Upper lobe of left lung (tissue), 6 donors: ENCODE measurements around the gene F7. TPM values are rescaled to one million over a fixed set of nuclear protein-coding genes. Genes with fewer than 3 reads are reported as not detected.

ENCODE experiments used
- ATAC-seq, 2 donors: fragments of 200-7000 bp; cut with Tn5 transposase; one replicate each; pipeline ENCODE4 v1.9.1; 2022; ENCODE audit warnings: mild to moderate bottlenecking in 2 of 2, moderate library complexity in 2 of 2; ENCODE audit not compliant: low FRiP score in 2 of 2
- DNase-seq, 2 donors: peaks; one replicate each; pipeline ENCODE4 v3.0.0-alpha.2; 2019 to 2020
- H3K27ac ChIP-seq, 4 donors: fragments of 200-600 bp; sonication (generic); one replicate each; pipeline ENCODE4 v1.5.1; 2016 to 2019
- H3K27me3 ChIP-seq, 4 donors: fragments of 200-600 bp; sonication (generic); one replicate each; pipeline ENCODE4 v1.5.1; 2017 to 2019
- H3K36me3 ChIP-seq, 4 donors: fragments of 200-600 bp; sonication (generic); one replicate each; pipeline ENCODE4 v1.5.1; 2016 to 2019
- H3K4me1 ChIP-seq, 4 donors: fragments of 200-600 bp; sonication (generic); one replicate each; pipeline ENCODE4 v1.5.1; 2018 to 2019
- H3K4me3 ChIP-seq, 4 donors: fragments of 200-600 bp; sonication (generic); one replicate each; pipeline ENCODE4 v1.5.1; 2017 to 2019; ENCODE audit warnings: mild to moderate bottlenecking in 2 of 4, moderate library complexity in 1 of 4
- H3K9me3 ChIP-seq, 4 donors: fragments of 200-600 bp; sonication (generic); one replicate each; pipeline ENCODE4 v1.5.1; 2018 to 2019
- CTCF ChIP-seq, 6 experiments: fragments of 450-650 bp in 4 of 6; fragments of 200-600 bp in 2 of 6; sonication (generic) in 2 of 6; IDR thresholded peaks; one replicate each; pipeline ENCODE4 v1.5.1; 2016 to 2019; ENCODE audit warnings: antibody characterized with exemption in 6 of 6
- EP300 ChIP-seq, 4 donors: sonication (generic); formaldehyde crosslinking; IDR thresholded peaks; one replicate each; pipeline ENCODE4 v1.5.1; 2017; ENCODE audit warnings: antibody characterized with exemption in 4 of 4, control low read depth in 2 of 4
- POLR2A ChIP-seq, 4 donors: fragments of 450-650 bp; IDR thresholded peaks; one replicate each; pipeline ENCODE4 v1.5.1; 2016 to 2017; ENCODE audit warnings: antibody characterized with exemption in 4 of 4, mild to moderate bottlenecking in 2 of 4
- POLR2AphosphoS5 ChIP-seq, 2 donors: sonication (generic); formaldehyde crosslinking; IDR thresholded peaks; one replicate each; pipeline ENCODE4 v1.5.1; 2017; ENCODE audit warnings: antibody characterized with exemption in 2 of 2
- WGBS, 2 donors: methylation state at CpG; one replicate each; pipeline ENCODE4 v1.1.5; 2017 to 2018; 5-methylcytosine and 5-hydroxymethylcytosine counted together
- total RNA-seq, 6 donors: library from RNA; depleted of rRNA in 4 of 6; stranded (reverse); fragments of >200 nt in 4 of 6; gene quantifications; one replicate each; pipeline versions ENCODE4 v1.1.0 to v1.2.1, GENCODE V29; 2016 to 2021
- donor health status: DM: no; HTN: no; CAD: no; lungs with moderate emphysema.
- donor health status: DM: no; HTN: yes; CAD: no; lungs with severe emphysema.

Gene F7
- total RNA-seq, 6 donors from 2014 or later: 0.20 TPM; not detected in 5

- Histone ChIP-seq H3K27me3 (no peaks in the 10 kb centered on the region), H3K4me1 (peaks cover 0 to 8% (median 5%) of the 10 kb centered on the region in 4 donors), H3K27ac (no peak overlapping the region), H3K4me3 (no peak overlapping the region), H3K36me3 (peaks cover 0 to 73% (median 22%) of the 10 kb centered on the region in 4 donors), H3K9me3 (no peaks in the 10 kb centered on the region)
- WGBS, 2 donors: 92 to 94% methylated on average over 36 to 39 of the region's 40 CpGs
- ATAC-seq (no peak), DNase-seq (peak in 1 of 2 donors; percentile 66)
- TF ChIP-seq CTCF (IDR thresholded peaks at IDR 0.05) (no peak), POLR2AphosphoS5 (IDR thresholded peaks at IDR 0.05) (no peak), EP300 (IDR thresholded peaks at IDR 0.05) (no peak), POLR2A (IDR thresholded peaks at IDR 0.05) (no peak)
These were observed 17.5 kb upstream of the F7 start for GRCh38 chr13:113087923-113088690.

DNA sequence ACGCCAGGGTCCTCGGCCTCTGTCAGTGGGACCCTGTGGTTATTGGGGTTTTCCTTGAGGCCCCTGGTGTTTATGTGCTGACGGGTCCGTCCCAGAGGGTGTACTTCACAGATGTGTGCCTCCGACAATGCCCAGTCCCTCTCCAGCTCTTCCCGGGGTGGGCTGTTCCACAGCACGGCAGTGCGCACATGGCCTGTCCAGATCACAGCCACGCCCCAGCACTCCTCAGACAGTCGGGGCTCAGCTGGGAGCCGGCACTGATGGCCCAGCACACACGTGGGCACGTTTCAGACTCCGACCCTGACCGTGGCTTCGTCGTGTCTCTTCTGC lies 16.9 kb upstream of the F7 start:
- Histone ChIP-seq H3K27me3 (no peaks in the 10 kb centered on the region), H3K4me3 (no peak overlapping the region), H3K36me3 (peaks cover 0 to 67% (median 19%) of the 10 kb centered on the region in 4 donors), H3K4me1 (peaks cover 0 to 4% (median under 1%) of the 10 kb centered on the region in 4 donors), H3K9me3 (no peaks in the 10 kb centered on the region), H3K27ac (no peak overlapping the region)
- no peak for ATAC-seq
- 87 to 89% methylated on average over 16 to 17 of the region's 17 CpGs for WGBS, 2 donors
- DNase-seq: no peak
- TF ChIP-seq EP300 (IDR thresholded peaks at IDR 0.05): no peak
- no peak for TF ChIP-seq POLR2A (IDR thresholded peaks at IDR 0.05)
- no peak for TF ChIP-seq POLR2AphosphoS5 (IDR thresholded peaks at IDR 0.05)
- TF ChIP-seq CTCF (IDR thresholded peaks at IDR 0.05): no peak

DNA sequence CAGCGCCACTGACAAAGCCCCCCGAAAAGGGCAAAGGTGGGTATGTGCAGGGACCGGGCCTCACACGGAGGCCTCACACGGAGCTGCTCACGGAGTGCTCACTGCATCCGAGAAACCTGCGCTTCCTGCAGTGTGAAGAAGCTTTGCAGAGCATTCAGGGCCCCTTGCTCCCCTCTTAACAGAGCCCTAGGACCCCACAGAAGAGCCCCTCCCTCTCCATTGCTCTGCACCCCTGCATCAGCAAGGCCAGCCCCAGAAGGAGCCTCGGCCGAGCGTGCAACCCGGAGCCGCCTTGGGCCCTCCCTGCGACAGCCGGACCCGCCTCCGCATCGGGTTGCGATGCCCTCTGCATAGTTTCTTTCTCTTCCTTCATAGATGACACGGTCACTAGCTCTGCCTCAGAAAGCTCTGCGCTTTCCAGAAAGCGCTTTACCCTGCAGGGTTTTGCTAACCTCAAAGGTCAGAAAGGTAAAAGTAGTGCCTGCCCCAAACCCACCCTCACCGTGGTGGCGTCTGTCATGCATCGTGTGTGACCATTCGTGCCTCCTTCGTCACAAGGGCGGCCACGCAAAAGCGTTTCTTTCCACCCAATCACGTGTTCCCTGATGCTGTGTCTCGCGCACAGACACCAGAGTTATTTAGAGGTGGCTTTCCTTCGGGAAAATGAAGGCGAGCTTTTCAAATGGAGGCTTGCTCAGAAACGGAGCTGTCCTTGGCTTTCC lies 15.7 kb upstream of the F7 start:
- peaks cover 0 to 59% (median 17%) of the 10 kb centered on the region in 4 donors for H3K36me3 ChIP-seq
- WGBS, 2 donors: 91 to 92% methylated on average over 36 of the region's 36 CpGs
- ATAC-seq: no peak
- H3K27ac ChIP-seq: no peak overlapping the region
- TF ChIP-seq POLR2AphosphoS5 (IDR thresholded peaks at IDR 0.05): no peak
- no peak for TF ChIP-seq CTCF (IDR thresholded peaks at IDR 0.05)
- no peak for TF ChIP-seq POLR2A (IDR thresholded peaks at IDR 0.05)
- TF ChIP-seq EP300 (IDR thresholded peaks at IDR 0.05): no peak
- H3K9me3 ChIP-seq: no peaks in the 10 kb centered on the region
- H3K4me1 ChIP-seq: no peaks in the 10 kb centered on the region
- H3K27me3 ChIP-seq: no peaks in the 10 kb centered on the region
- H3K4me3 ChIP-seq: no peak overlapping the region
- DNase-seq: peak in 1 of 2 donors; percentile 64

GRCh38 chr13:113090415-113090770 lies 15.2 kb upstream of the F7 start:
- TF ChIP-seq EP300 (IDR thresholded peaks at IDR 0.05): no peak
- no peak for TF ChIP-seq POLR2A (IDR thresholded peaks at IDR 0.05)
- no peak for TF ChIP-seq POLR2AphosphoS5 (IDR thresholded peaks at IDR 0.05)
- no peak for TF ChIP-seq CTCF (IDR thresholded peaks at IDR 0.05)

More at GRCh38 chr13:113090415-113090770, 15.2 kb upstream of the F7 start:
- Histone ChIP-seq H3K4me3 (no peak overlapping the region), H3K4me1 (no peaks in the 10 kb centered on the region), H3K36me3 (peaks cover 0 to 54% (median 16%) of the 10 kb centered on the region in 4 donors), H3K9me3 (no peaks in the 10 kb centered on the region), H3K27ac (no peak overlapping the region), H3K27me3 (no peaks in the 10 kb centered on the region)
- DNase-seq (no peak), ATAC-seq (no peak)
- 90 to 92% methylated on average over 11 to 13 of the region's 13 CpGs for WGBS, 2 donors
